Coronary artery (tissue), 2 donors: ENCODE measurements around the gene RYR1.

Source experiments
- DNase-seq: peaks from one replicate; pipeline ENCODE4 v3.0.0-alpha.2; 2017; ENCODE audit warnings: low spot score
- H3K27ac ChIP-seq, 2 donors: fragments of 200-600 bp; sonication (generic); one replicate each; pipeline ENCODE4 v1.5.1; 2016 to 2019
- H3K4me3 ChIP-seq: fragments of 200-600 bp; sonication (generic); 2 replicates; pipeline ENCODE4 v1.5.1; 2016; ENCODE audit warnings: mild to moderate bottlenecking, moderate library complexity
- TF ChIP-seq, protein P1 (sequence below): fragments of 200-600 bp; sonication (generic); IDR thresholded peaks from one replicate; pipeline ENCODE4 v1.5.1; 2019; ENCODE audit warnings: antibody characterized with exemption

RYR1 gene

DNA sequence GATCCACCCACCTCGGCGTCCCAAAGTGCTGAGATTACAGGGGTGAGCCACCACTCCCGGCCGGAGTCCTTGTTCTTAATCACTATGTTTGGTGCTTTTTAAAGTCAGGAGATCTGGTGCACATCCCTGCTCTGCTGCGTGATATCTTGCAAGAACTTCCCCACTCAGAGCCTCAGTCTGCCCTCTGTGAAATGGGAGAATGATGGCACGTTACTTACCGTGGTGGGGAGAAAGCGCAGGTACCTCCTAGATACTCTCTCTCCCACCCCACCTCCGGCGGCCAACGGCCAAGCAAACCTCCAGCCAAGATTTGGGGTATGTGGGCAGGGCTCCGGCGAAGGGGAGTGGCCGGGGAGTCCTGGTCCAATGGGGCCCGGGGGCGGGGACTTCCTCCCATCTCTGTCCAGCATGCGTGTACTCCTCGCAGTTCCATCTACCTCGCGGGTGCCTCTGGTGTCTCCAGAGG lies at the start of gene RYR1:
RYR1 (plus strand) TSS at position 424 of the 466 bp plus-strand sequence. CDS start 139 bp downstream, outside the sequence.
- TF ChIP-seq, protein P1, sequence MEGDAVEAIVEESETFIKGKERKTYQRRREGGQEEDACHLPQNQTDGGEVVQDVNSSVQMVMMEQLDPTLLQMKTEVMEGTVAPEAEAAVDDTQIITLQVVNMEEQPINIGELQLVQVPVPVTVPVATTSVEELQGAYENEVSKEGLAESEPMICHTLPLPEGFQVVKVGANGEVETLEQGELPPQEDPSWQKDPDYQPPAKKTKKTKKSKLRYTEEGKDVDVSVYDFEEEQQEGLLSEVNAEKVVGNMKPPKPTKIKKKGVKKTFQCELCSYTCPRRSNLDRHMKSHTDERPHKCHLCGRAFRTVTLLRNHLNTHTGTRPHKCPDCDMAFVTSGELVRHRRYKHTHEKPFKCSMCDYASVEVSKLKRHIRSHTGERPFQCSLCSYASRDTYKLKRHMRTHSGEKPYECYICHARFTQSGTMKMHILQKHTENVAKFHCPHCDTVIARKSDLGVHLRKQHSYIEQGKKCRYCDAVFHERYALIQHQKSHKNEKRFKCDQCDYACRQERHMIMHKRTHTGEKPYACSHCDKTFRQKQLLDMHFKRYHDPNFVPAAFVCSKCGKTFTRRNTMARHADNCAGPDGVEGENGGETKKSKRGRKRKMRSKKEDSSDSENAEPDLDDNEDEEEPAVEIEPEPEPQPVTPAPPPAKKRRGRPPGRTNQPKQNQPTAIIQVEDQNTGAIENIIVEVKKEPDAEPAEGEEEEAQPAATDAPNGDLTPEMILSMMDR = no peak
- peak within 1 kb of the TSS in 1 of 2 donors; percentile 32 for H3K27ac ChIP-seq
- no peak for DNase-seq
- H3K4me3 ChIP-seq = peak within 1 kb of the TSS; percentile 37

DNA sequence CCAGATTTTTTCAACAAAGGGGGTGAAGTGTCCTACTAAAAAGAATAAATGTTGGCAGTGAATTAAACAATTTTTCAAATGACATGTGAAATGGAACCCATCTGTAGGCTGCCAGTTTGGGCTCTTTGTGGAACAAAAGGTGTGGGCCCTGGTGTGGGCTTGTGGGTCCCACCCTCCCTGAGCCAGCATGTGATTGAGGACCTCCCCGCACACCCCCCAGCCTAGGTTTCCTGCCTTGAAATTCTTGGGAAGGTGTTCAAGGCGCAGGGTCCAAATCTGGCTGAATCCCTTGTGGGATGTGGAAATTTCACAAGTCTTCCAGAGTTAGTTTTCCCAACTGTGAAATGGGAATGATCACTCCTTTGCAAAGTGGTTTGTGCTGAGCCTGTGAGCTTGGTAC lies 49.7 kb upstream of the RYR1 start:
- TF ChIP-seq, protein P1 = no peak
- no peak overlapping the region for H3K4me3 ChIP-seq
- no peak for DNase-seq
- H3K27ac ChIP-seq = no peak overlapping the region

- DNase-seq = no peak
Observed at GRCh38 chr19:38384209-38385027, 49.1 kb upstream of the RYR1 start.

DNA sequence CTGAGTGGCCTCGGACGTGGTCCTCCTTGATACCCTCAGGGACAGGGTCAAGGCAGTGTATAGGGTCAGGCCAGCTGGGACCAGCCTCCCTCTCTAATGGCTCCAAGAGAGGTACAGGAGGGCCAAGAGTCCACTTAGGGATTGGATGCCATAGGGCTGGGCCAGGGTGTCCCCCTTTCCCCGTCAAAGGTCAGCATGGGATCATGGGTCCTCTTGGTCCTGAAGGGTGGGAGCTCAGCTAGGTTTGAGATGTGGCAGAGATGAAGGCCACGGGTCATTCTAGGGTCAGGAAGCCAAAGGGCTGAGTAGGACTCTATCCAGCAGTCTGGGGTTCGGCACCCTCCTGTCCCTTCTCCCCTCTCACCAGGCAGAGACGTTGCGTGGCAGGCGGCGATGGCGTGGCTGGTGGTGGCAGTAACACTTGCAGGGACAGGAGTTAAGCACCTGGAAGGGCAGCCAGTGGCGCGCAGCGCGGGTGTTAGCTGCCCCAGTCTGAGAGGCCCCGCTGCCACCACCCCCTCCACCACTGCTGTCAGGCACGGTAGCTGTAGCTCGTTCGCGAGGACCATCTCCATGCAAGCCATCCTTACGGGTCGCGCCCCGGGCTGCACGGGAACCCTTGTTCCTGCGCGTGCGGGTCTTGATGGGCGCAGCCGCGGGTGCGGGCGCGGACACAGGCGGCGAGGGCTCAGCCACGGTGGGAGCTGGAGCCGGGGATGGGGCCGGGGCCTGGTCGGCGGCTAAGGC lies 48.3 kb upstream of the RYR1 start:
- TF ChIP-seq, protein P1 = no peak
- H3K27ac ChIP-seq = no peak overlapping the region
- no peak overlapping the region for H3K4me3 ChIP-seq
- no peak for DNase-seq

More at GRCh38 chr19:38384209-38385027, 49.1 kb upstream of the RYR1 start:
- no peak overlapping the region for H3K4me3 ChIP-seq
- TF ChIP-seq, protein P1 = no peak
- H3K27ac ChIP-seq = no peak overlapping the region

DNA sequence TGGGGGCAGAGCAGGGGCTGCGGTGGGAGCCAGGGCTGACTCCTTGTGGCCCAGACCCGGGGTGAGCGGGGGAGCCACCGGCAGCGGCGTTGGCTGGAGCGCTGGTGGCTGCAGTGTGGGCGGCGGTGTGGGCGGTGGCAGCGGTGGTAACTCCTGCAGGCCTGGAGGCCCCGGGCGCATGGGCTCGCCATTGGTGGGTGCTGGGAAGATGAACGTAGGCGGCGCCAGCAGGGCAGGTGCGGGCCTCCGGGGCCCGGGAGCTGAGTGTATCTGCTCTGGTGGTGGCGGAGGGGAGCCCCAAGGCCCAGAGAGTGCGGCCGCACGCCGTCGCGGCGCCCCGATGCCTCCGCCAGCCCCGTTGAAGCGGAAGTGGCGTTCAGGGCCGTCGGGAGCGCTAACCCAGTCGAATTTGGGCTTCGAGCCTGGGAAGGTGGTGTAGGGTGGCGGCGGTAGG lies 47.7 kb upstream of the RYR1 start:
- Histone ChIP-seq H3K4me3 (no peak overlapping the region), H3K27ac (no peak overlapping the region)
- no peak for DNase-seq
- TF ChIP-seq, protein P1 = no peak

DNA sequence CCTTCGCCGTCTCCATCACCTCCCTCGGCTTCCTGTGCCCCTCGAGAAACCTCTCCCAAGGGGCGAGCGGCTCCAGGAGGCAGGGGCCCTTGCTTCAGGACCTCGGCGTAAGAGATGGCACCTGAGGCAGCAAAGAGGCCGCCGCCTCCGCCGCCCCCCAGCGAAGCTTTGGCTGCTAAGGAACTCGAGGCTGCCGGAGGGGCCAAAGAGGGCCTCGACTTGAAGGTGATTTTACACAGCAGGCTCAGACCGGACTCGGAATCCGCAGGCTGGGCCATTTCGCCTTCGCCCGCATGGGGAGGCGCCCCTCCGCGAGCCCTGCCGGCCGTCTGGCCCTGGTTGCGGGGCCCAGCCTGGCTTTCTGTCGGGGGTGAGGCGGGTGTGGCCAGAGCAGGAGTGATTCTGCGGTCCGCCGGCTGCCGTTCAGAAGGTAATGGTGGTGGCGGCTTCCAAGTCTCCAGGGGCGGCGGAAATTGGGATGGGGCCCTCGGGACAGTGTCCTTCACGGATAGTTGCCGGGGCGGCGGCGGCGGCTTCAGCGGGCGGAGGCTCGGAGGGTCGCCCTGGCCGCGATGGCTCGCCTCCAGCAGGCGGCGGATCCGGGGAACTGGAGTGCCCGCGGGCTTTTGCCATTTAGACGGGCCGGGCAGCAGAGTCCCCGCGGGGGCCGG lies 47.1 kb upstream of the RYR1 start:
- TF ChIP-seq, protein P1 = no peak
- no peak overlapping the region for H3K27ac ChIP-seq
- H3K4me3 ChIP-seq = peak overlapping the region; percentile 80
- no peak for DNase-seq
